ENCODE measurements around the gene ABCA6. TPM values are rescaled to one million over a fixed set of nuclear protein-coding genes. Genes with fewer than 3 reads are reported as not detected.

ABCA6 gene
- total RNA-seq, 1 donor from 2014 or later: not detected

GRCh38 chr17:69117855-69118784 lies 23.6 kb downstream of the ABCA6 start:
- no peaks in the 10 kb centered on the region for H3K36me3 ChIP-seq
- no peak overlapping the region for H3K4me3 Mint-ChIP-seq
- no peaks in the 10 kb centered on the region for H3K4me1 ChIP-seq
- H3K27ac Mint-ChIP-seq: no peak overlapping the region
- H3K27me3 ChIP-seq: no peaks in the 10 kb centered on the region
- no peaks in the 10 kb centered on the region for H3K36me3 Mint-ChIP-seq
- no peak overlapping the region for H3K4me2 ChIP-seq
- DNase-seq (ENCODE audit: low spot score): no peak
- H2AFZ ChIP-seq (replicated peaks): no peak overlapping the region
- H4K20me1 ChIP-seq (ENCODE audit: low read depth): no peaks in the 10 kb centered on the region
- no peaks in the 10 kb centered on the region for H3K79me2 ChIP-seq (ENCODE audit: low read depth)
- TF ChIP-seq EZH2phosphoT487 (IDR thresholded peaks at IDR 0.05) (no peak), CTCF (IDR thresholded peaks at IDR 0.05) (no peak), EZH2 (IDR thresholded peaks at IDR 0.05) (no peak)
- H3K9ac ChIP-seq: no peak overlapping the region
- no peak overlapping the region for H3K4me3 ChIP-seq
- no peaks in the 10 kb centered on the region for H3K27me3 Mint-ChIP-seq (ENCODE audit: insufficient read depth, low read depth)
- no peaks in the 10 kb centered on the region for H3K9me3 Mint-ChIP-seq
- no peaks in the 10 kb centered on the region for H3K4me1 Mint-ChIP-seq
- H3F3A ChIP-seq (ENCODE audit: low read depth): no peaks in the 10 kb centered on the region
- no peak overlapping the region for H3K27ac ChIP-seq
- H3K9me3 ChIP-seq (ENCODE audit: low read depth): no peaks in the 10 kb centered on the region

GRCh38 chr17:69111794-69112193 lies 29.9 kb downstream of the ABCA6 start:
- TF ChIP-seq CTCF (IDR thresholded peaks at IDR 0.05) (no peak), EZH2phosphoT487 (IDR thresholded peaks at IDR 0.05) (no peak), EZH2 (IDR thresholded peaks at IDR 0.05) (no peak)
- H3K27me3 Mint-ChIP-seq (ENCODE audit: insufficient read depth, low read depth): no peaks in the 10 kb centered on the region

GRCh38 chr17:69105907-69106730 lies 35.6 kb downstream of the ABCA6 start:
- Mint-ChIP-seq H3K4me3 (no peak overlapping the region), H3K9me3 (no peaks in the 10 kb centered on the region), H3K36me3 (no peaks in the 10 kb centered on the region), H3K4me1 (no peaks in the 10 kb centered on the region), H3K27ac (no peak overlapping the region), H3K27me3 (ENCODE audit: insufficient read depth, low read depth) (no peaks in the 10 kb centered on the region)
- no peak for TF ChIP-seq EZH2 (IDR thresholded peaks at IDR 0.05)
- TF ChIP-seq EZH2phosphoT487 (IDR thresholded peaks at IDR 0.05): no peak
- TF ChIP-seq CTCF (IDR thresholded peaks at IDR 0.05): no peak
- Histone ChIP-seq H3K9me3 (ENCODE audit: low read depth) (no peaks in the 10 kb centered on the region), H3K9ac (no peak overlapping the region), H3K4me3 (no peak overlapping the region), H3K79me2 (ENCODE audit: low read depth) (no peaks in the 10 kb centered on the region), H3K4me2 (no peak overlapping the region), H4K20me1 (ENCODE audit: low read depth) (no peaks in the 10 kb centered on the region), H3K27me3 (no peaks in the 10 kb centered on the region), H2AFZ (replicated peaks) (no peak overlapping the region), H3K27ac (no peak overlapping the region), H3K4me1 (peaks cover 5% of the 10 kb centered on the region), H3K36me3 (no peaks in the 10 kb centered on the region), H3F3A (ENCODE audit: low read depth) (no peaks in the 10 kb centered on the region)
- no peak for DNase-seq (ENCODE audit: low spot score)

More at GRCh38 chr17:69111794-69112193, 29.9 kb downstream of the ABCA6 start:
- no peak for DNase-seq (ENCODE audit: low spot score)
- Histone ChIP-seq H3K9me3 (ENCODE audit: low read depth) (no peaks in the 10 kb centered on the region), H3F3A (ENCODE audit: low read depth) (no peaks in the 10 kb centered on the region), H3K4me3 (no peak overlapping the region), H3K4me2 (no peak overlapping the region), H3K36me3 (no peaks in the 10 kb centered on the region), H3K4me1 (no peaks in the 10 kb centered on the region), H3K79me2 (ENCODE audit: low read depth) (no peaks in the 10 kb centered on the region), H3K27ac (no peak overlapping the region), H4K20me1 (ENCODE audit: low read depth) (no peaks in the 10 kb centered on the region), H2AFZ (replicated peaks) (no peak overlapping the region), H3K9ac (no peak overlapping the region), H3K27me3 (no peaks in the 10 kb centered on the region)
- Mint-ChIP-seq H3K4me1 (no peaks in the 10 kb centered on the region), H3K9me3 (no peaks in the 10 kb centered on the region), H3K27ac (no peak overlapping the region), H3K36me3 (no peaks in the 10 kb centered on the region), H3K4me3 (no peak overlapping the region)

All from neural progenitor cell (in vitro differentiated cells).